ENCODE measurements around the gene GPNMB.

The GPNMB gene

GRCh38 chr7:23232966-23233365 lies 13.6 kb upstream of the GPNMB start:
- DNase-seq, result no peak

- no peak for DNase-seq
Measured at GRCh38 chr7:23234569-23235296, 11.8 kb upstream of the GPNMB start.

GRCh38 chr7:23235813-23236221 lies 10.8 kb upstream of the GPNMB start:
- no peak for DNase-seq

GRCh38 chr7:23237000-23237399 lies 9.6 kb upstream of the GPNMB start:
- DNase-seq, result no peak

- no peak for DNase-seq
Measured at GRCh38 chr7:23238983-23239652, 7.5 kb upstream of the GPNMB start.

GRCh38 chr7:23239698-23240097 lies 6.9 kb upstream of the GPNMB start:
- no peak for DNase-seq

GRCh38 chr7:23242321-23242720 lies 4.3 kb upstream of the GPNMB start:
- DNase-seq, result no peak

GRCh38 chr7:23242935-23243334 lies 3.6 kb upstream of the GPNMB start:
- no peak for DNase-seq

- no peak for DNase-seq
Measured at GRCh38 chr7:23247046-23247602, 549 bp downstream of the GPNMB start.

GRCh38 chr7:23247603-23248335 lies 1.2 kb downstream of the GPNMB start:
- peak; percentile 18 for DNase-seq

GRCh38 chr7:23249486-23249885 lies 2.9 kb downstream of the GPNMB start:
- no peak for DNase-seq

- DNase-seq, result no peak
Measured at GRCh38 chr7:23254051-23254681, 7.6 kb downstream of the GPNMB start.

- DNase-seq, result no peak
Measured at GRCh38 chr7:23256731-23257130, 10.2 kb downstream of the GPNMB start.

GRCh38 chr7:23260371-23260770 lies 13.8 kb downstream of the GPNMB start:
- DNase-seq, result no peak

GRCh38 chr7:23261843-23262452 lies 15.4 kb downstream of the GPNMB start:
- peak; percentile 55 for DNase-seq

- DNase-seq, result no peak
Measured at GRCh38 chr7:23264916-23265458, 18.4 kb downstream of the GPNMB start.

GRCh38 chr7:23266918-23267317 lies 20.3 kb downstream of the GPNMB start:
- no peak for DNase-seq

GRCh38 chr7:23267357-23267756 lies 20.8 kb downstream of the GPNMB start:
- DNase-seq, result no peak

GRCh38 chr7:23268167-23268566 lies 21.6 kb downstream of the GPNMB start:
- no peak for DNase-seq

GRCh38 chr7:23268746-23269145 lies 22.2 kb downstream of the GPNMB start:
- no peak for DNase-seq

- no peak for DNase-seq
Measured at GRCh38 chr7:23272275-23272674, 25.7 kb downstream of the GPNMB start.

GRCh38 chr7:23273141-23273599 lies 26.6 kb downstream of the GPNMB start:
- peak; percentile 86 for DNase-seq

Measured in CD4-positive, alpha-beta T cell treated with Interleukin-17A for 1 hour (primary cell).